ENCODE results near the gene LCE1B. TPM values are rescaled to one million over a fixed set of nuclear protein-coding genes. Genes with fewer than 3 reads are reported as not detected.

LCE1B gene, protein sequence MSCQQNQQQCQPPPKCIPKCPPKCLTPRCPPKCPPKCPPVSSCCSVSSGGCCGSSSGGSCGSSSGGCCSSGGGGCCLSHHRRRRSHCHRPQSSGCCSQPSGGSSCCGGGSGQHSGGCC
- polyA plus RNA-seq: not detected

GRCh38 chr1:152811671-152812070, at the start of gene LCE1B:
Gene LCE1B (plus strand): TSS chr1:152811971. CDS start chr1:152812447, 476 bp downstream.
- H3K27ac ChIP-seq (ENCODE audit: low read depth, low read length): no peak within 1 kb of the TSS
- 47 to 92% (median 88%) methylated on average over 2 of the region's 2 CpGs for WGBS, 3 donors

GRCh38 chr1:152768847-152769533, 42.8 kb upstream of the LCE1B start:
- whole genome bisulfite sequencing, 3 donors: 43 to 53% (median 53%) methylated on average over 8 of the region's 8 CpGs

DNA sequence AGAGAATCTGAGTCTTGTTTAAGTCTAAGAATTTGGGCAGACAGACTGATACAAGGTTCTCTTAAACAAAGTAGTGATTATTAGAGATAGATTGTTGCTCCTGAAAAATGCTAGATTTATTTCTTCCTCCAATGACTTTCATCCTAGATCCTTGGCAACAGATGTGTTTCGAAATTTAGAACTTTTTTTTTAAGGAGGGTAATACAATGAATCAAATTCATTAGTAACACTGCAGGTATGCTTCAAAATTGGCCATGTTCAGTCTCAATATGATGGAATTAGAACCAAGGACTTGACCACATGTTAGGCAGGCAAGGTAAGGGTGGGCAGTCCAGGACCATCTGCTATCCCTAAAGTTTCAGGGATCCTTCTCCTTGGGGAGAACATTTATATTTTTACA, 41.4 kb upstream of the LCE1B start:
- no peak overlapping the region for H3K27ac ChIP-seq (ENCODE audit: low read depth, low read length)
- WGBS, 3 donors: 55 to 79% (median 68%) methylated on average over 1 of the region's 1 CpG

More at GRCh38 chr1:152768847-152769533, 42.8 kb upstream of the LCE1B start:
- no peak overlapping the region for H3K27ac ChIP-seq (ENCODE audit: low read depth, low read length)

- H3K27ac ChIP-seq (ENCODE audit: low read depth, low read length): no peak within 1 kb of the TSS
- 61 to 73% (median 63%) methylated on average over 6 of the region's 6 CpGs for whole genome bisulfite sequencing, 3 donors
Measured at GRCh38 chr1:152774875-152775274, 36.9 kb upstream of the LCE1B start, which contains the start of gene LCE1F. Gene LCE1F (plus strand): TSS chr1:152775140. CDS start chr1:152776372, 1,232 bp downstream.

DNA sequence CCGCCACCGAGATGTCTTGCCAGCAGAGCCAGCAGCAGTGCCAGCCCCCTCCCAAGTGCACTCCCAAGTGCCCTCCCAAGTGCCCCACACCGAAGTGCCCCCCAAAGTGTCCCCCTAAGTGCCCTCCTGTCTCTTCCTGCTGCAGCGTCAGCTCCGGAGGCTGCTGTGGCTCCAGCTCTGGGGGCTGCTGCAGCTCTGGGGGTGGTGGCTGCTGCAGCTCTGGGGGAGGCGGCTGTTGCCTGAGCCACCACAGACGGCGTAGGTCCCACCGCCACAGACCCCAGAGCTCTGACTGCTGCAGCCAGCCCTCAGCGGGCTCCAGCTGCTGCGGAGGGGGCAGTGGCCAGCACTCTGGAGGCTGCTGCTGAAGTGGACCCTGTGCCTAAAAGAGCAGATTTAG, 35.4 kb upstream of the LCE1B start:
- no peak overlapping the region for H3K27ac ChIP-seq (ENCODE audit: low read depth, low read length)
- WGBS, 3 donors: 78 to 85% (median 85%) methylated on average over 9 to 11 of the region's 11 CpGs

GRCh38 chr1:152777510-152778137, 34.1 kb upstream of the LCE1B start:
- no peak overlapping the region for H3K27ac ChIP-seq (ENCODE audit: low read depth, low read length)
- WGBS, 3 donors: 55 to 74% (median 60%) methylated on average over 4 of the region's 4 CpGs

- H3K27ac ChIP-seq (ENCODE audit: low read depth, low read length): no peak overlapping the region
- WGBS, 3 donors: 42 to 61% (median 58%) methylated on average over 2 of the region's 2 CpGs
Measured at GRCh38 chr1:152783095-152783494, 28.7 kb upstream of the LCE1B start.

GRCh38 chr1:152786077-152786476, 25.7 kb upstream of the LCE1B start, which contains the start of gene LCE1E:
Gene LCE1E (plus strand): TSS chr1:152786257. CDS start chr1:152787300, 1,043 bp downstream.
- WGBS, 3 donors: 33 to 38% (median 33%) methylated on average over 2 of the region's 2 CpGs
- H3K27ac ChIP-seq (ENCODE audit: low read depth, low read length): no peak within 1 kb of the TSS

DNA sequence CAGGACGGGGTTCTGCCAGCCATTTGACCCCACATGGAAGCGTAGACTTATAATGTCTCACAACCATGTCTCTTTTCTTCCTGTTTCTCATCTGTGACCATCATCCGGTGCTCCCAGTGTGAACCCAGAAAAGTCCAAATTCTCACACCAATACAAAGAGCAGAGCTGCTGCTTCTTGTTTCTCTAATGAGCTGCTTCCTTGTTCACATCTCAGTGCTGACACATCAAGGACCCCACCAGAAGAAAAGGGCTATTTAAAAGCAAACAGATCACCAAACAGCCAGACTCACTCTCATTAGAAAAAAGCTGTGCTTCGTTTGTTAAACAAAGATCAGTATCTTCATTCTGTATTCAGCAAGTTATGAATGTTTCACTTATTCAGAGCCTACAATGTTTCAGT, 16.1 kb upstream of the LCE1B start:
- 41 to 62% (median 50%) methylated on average over 4 of the region's 4 CpGs for WGBS, 3 donors

DNA sequence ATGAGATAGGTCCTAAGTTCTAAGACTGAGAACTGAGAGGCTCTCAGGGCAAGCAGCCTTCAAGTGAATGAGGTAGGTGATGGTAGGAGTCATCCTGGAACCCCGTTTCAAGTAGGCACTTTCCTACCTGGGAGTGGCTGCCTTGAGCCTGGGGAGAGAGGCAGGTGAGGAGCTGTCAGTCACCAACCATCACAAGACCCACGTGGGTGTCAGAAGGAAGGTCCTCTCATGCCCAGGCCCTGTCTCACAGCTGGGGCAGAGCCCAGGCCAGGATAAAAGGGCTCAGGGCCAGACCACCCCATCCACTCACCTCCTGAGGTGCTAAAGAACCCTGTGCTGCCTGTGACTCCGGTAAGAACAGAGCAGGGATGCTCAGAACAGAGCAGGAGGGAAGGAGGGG, 15.3 kb upstream of the LCE1B start, which contains the start of gene LCE1D:
TSS of gene LCE1D (plus strand) at position 301 of the 400 bp plus-strand sequence. CDS start 1,074 bp downstream, outside the sequence.
- WGBS, 3 donors: 29 to 40% (median 35%) methylated on average over 3 of the region's 3 CpGs
- H3K27ac ChIP-seq (ENCODE audit: low read depth, low read length): no peak within 1 kb of the TSS

More for the DNA sequence above, 16.1 kb upstream of the LCE1B start:
- no peak overlapping the region for H3K27ac ChIP-seq (ENCODE audit: low read depth, low read length)

DNA sequence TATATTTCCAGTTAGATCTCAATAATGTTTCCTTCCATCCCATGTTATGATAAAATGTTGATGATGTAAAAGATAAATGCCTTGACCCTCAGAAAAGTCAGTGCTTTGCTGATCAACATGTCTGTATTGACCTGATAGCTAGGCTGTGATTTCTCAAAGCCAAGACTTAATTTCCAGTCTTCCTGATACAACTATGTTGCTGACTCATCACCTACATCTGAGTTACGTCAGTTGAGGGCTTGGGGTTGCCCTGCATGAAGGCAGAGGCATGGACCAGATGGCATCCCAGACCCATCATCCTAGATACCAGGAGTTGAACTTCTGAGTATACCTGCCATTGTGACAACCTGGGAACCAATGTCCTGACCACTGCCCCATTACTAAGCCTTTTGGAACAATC, 10.4 kb upstream of the LCE1B start:
- 35 to 61% (median 54%) methylated on average over 1 of the region's 1 CpG for WGBS, 3 donors
- H3K27ac ChIP-seq (ENCODE audit: low read depth, low read length): no peak overlapping the region

GRCh38 chr1:152806576-152806975, 5.2 kb upstream of the LCE1B start, which contains the start of gene LCE1C:
Gene LCE1C (minus strand): TSS chr1:152806651. CDS start chr1:152805478, 1,173 bp downstream.
- WGBS, 3 donors: 60 to 62% (median 61%) methylated on average over 3 of the region's 3 CpGs
- H3K27ac ChIP-seq (ENCODE audit: low read depth, low read length): no peak within 1 kb of the TSS

DNA sequence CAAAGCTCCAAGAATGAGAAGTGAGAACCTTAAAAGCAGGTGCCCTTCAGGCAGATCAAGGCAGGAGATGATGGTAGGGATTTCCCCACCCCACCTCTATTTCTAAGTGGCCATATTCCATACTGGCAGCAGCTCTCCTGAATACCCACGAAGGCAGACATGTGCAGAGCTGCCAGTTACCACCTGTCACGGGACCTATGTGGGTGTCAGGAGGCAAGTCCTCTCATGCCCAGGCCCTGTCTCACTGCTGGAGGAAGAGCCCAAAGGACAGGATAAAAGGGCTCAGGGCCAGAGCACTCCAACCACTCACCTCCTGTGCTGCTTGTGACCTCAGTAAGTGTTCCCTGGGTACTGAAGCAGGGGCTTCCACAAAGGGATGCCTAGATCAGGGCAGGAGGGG, 721 bp upstream of the LCE1B start:
- 66 to 84% (median 79%) methylated on average over 2 of the region's 2 CpGs for WGBS, 3 donors
- no peak overlapping the region for H3K27ac ChIP-seq (ENCODE audit: low read depth, low read length)

DNA sequence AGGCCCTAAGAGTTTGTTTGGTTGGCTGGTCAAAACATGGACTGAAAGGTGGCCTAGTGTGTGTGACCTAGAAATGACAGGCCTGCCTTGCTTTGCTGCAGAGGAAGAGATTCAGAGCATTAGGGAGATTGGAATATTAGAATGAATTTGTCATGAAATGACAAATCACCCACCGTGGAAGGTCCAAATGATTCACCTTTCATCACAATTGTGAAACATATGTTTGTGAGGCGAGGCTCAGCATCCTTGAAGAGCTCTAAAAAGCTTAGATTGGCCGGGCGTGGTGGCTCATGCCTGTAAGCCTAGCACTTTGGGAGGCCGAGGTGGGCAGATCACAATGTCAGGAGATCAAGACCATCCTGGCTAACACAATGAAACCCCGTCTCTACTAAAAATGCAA, 5.5 kb downstream of the LCE1B start:
- 83 to 90% (median 83%) methylated on average over 6 of the region's 6 CpGs for WGBS, 3 donors
- H3K27ac ChIP-seq (ENCODE audit: low read depth, low read length): no peak overlapping the region

GRCh38 chr1:152823294-152823693, 11.5 kb downstream of the LCE1B start:
- H3K27ac ChIP-seq (ENCODE audit: low read depth, low read length): no peak overlapping the region
- WGBS, 3 donors: 30 to 45% (median 37%) methylated on average over 5 of the region's 5 CpGs

GRCh38 chr1:152824964-152825363, 13.2 kb downstream of the LCE1B start:
- no peak overlapping the region for H3K27ac ChIP-seq (ENCODE audit: low read depth, low read length)

GRCh38 chr1:152827173-152827572, 15.4 kb downstream of the LCE1B start, which contains the start of gene LCE1A:
Gene LCE1A (plus strand): TSS chr1:152827473. CDS start chr1:152827473, 0 bp downstream.
- 84 to 91% (median 90%) methylated on average over 2 of the region's 2 CpGs for WGBS, 3 donors
- H3K27ac ChIP-seq (ENCODE audit: low read depth, low read length): no peak within 1 kb of the TSS

GRCh38 chr1:152836870-152837269, 25.1 kb downstream of the LCE1B start:
- WGBS, 3 donors: 38 to 52% (median 47%) methylated on average over 2 of the region's 2 CpGs
- no peak overlapping the region for H3K27ac ChIP-seq (ENCODE audit: low read depth, low read length)

DNA sequence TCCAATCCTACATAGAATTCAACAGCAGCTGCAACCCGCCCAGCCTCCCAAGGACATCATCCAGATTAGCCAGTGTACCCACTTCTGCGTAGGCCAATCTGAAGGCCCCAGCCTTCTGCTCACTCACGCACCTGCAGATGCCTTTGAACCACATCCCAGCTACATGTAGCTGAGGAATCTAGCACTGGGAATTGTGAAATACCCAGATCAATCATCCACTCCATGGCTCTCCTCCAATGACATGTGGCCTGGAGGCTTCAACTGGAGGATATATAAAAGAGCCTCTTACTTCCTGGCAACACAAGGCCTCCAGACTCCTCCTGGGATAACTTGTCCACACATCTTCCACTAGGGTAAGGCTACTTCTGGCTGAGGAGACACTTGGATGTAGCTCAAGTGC, 30.8 kb downstream of the LCE1B start, which contains the start of gene LCE6A:
TSS of gene LCE6A (plus strand) at position 301 of the 400 bp plus-strand sequence. CDS start 665 bp downstream, outside the sequence.
- 54 to 92% (median 82%) methylated on average over 3 of the region's 3 CpGs for WGBS, 3 donors
- H3K27ac ChIP-seq (ENCODE audit: low read depth, low read length): no peak within 1 kb of the TSS

Data from adipose tissue (tissue), 3 donors.